ENCODE results near the gene IFNAR1. TPM values are rescaled to one million over a fixed set of nuclear protein-coding genes. Genes with fewer than 3 reads are reported as not detected.
A peak's percentile ranks its signal among the peaks of the same experiment; 100 is the strongest.

The IFNAR1 gene
- total RNA-seq, 3 donors from 2014 or later = 30.2 to 44.8 (median 42.9) TPM

- H3K36me3 ChIP-seq = no peaks in the 10 kb centered on the region
- H3K9me3 ChIP-seq = no peaks in the 10 kb centered on the region
- H3K27ac ChIP-seq = no peak overlapping the region
- DNase-seq (ENCODE audit: low spot score in 2 of 2) = no peak
- intact Hi-C loops (cut with DNase I; ENCODE audit: low total_unique reads) = no loop called here
- H3K4me1 ChIP-seq = no peaks in the 10 kb centered on the region
- H3K4me3 ChIP-seq = no peak overlapping the region
- TF ChIP-seq CTCF (IDR thresholded peaks at IDR 0.05) = no peak
- TF ChIP-seq POLR2A (IDR thresholded peaks at IDR 0.05) = no peak
- no peaks in the 10 kb centered on the region for H3K27me3 ChIP-seq
Measured at GRCh38 chr21:33393348-33393747, 68.6 kb downstream of the IFNAR1 start.

GRCh38 chr21:33394260-33394659 lies 69.5 kb downstream of the IFNAR1 start:
- intact Hi-C loops (cut with DNase I; ENCODE audit: low total_unique reads) = no loop called here
- Histone ChIP-seq H3K36me3 (no peaks in the 10 kb centered on the region), H3K27ac (no peak overlapping the region), H3K4me1 (no peaks in the 10 kb centered on the region), H3K9me3 (no peaks in the 10 kb centered on the region), H3K4me3 (no peak overlapping the region), H3K27me3 (no peaks in the 10 kb centered on the region)
- TF ChIP-seq POLR2AphosphoS5 (IDR thresholded peaks at IDR 0.05) = peak in 1 of 3 donors; percentile 43
- TF ChIP-seq CTCF (IDR thresholded peaks at IDR 0.05) = no peak
- no peak for TF ChIP-seq POLR2A (IDR thresholded peaks at IDR 0.05)
- no peak for DNase-seq (ENCODE audit: low spot score in 2 of 2)

GRCh38 chr21:33395891-33396331 lies 71.1 kb downstream of the IFNAR1 start:
- no peak for DNase-seq (ENCODE audit: low spot score in 2 of 2)
- TF ChIP-seq POLR2AphosphoS5 (IDR thresholded peaks at IDR 0.05) = no peak
- no peak for TF ChIP-seq POLR2A (IDR thresholded peaks at IDR 0.05)
- no peak for TF ChIP-seq CTCF (IDR thresholded peaks at IDR 0.05)
- Histone ChIP-seq H3K36me3 (no peaks in the 10 kb centered on the region), H3K4me3 (no peak overlapping the region), H3K27me3 (no peaks in the 10 kb centered on the region), H3K4me1 (no peaks in the 10 kb centered on the region), H3K27ac (no peak overlapping the region), H3K9me3 (no peaks in the 10 kb centered on the region)
- intact Hi-C loops (cut with DNase I; ENCODE audit: low total_unique reads) = no loop called here

DNA sequence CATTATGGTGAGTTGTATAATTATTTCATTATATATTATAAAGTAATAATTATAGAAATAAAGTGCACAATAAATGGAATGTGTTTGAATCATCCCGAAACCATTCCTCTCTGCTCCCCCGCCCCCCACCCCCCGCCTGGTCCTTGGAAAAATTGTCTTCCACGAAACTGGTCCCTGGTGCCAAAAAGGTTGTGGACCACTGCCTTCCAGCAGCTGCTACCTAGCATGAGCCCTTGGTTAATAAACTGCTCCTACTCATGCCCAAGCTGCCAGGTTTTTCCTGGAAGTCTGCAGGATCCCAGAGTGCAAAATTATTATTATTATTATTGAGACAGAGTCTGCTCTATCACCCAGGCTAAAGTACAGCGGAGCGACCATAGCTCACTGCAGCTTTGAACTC lies 71.7 kb downstream of the IFNAR1 start:
- TF ChIP-seq POLR2AphosphoS5 (IDR thresholded peaks at IDR 0.05) (no peak), POLR2A (IDR thresholded peaks at IDR 0.05) (no peak), CTCF (IDR thresholded peaks at IDR 0.05) (no peak)
- Histone ChIP-seq H3K4me1 (no peaks in the 10 kb centered on the region), H3K9me3 (no peaks in the 10 kb centered on the region), H3K36me3 (no peaks in the 10 kb centered on the region), H3K4me3 (no peak overlapping the region), H3K27ac (no peak overlapping the region), H3K27me3 (no peaks in the 10 kb centered on the region)
- no peak for DNase-seq (ENCODE audit: low spot score in 2 of 2)
- intact Hi-C loops (cut with DNase I; ENCODE audit: low total_unique reads) = no loop called here

- no peak for DNase-seq (ENCODE audit: low spot score in 2 of 2)
- H3K4me3 ChIP-seq = no peak overlapping the region
- no peaks in the 10 kb centered on the region for H3K4me1 ChIP-seq
- H3K36me3 ChIP-seq = no peaks in the 10 kb centered on the region
- TF ChIP-seq CTCF (IDR thresholded peaks at IDR 0.05) (no peak), POLR2A (IDR thresholded peaks at IDR 0.05) (no peak)
- intact Hi-C loops (cut with DNase I; ENCODE audit: low total_unique reads) = no loop called here
- H3K27ac ChIP-seq = no peak overlapping the region
- no peaks in the 10 kb centered on the region for H3K9me3 ChIP-seq
- no peaks in the 10 kb centered on the region for H3K27me3 ChIP-seq
Measured at GRCh38 chr21:33396951-33397350, 72.2 kb downstream of the IFNAR1 start.

All from breast epithelium (tissue), 4 donors.